NCI-H1092 treated with DMSO at 0.1 percent for 48 hours (cell line): ENCODE results near the gene TEN1.

Experiments
- DNase-seq: peaks from one replicate; lab custom pipeline; 2025; lab: John Stamatoyannopoulos, UW

The TEN1 gene

GRCh38 chr17:76005263-76006149 lies 26.5 kb downstream of the TEN1 start:
- DNase-seq, result peak; percentile 52

- DNase-seq, result no peak
Measured at GRCh38 chr17:76007131-76007849, 28.2 kb downstream of the TEN1 start.

- no peak for DNase-seq
Measured at GRCh38 chr17:76007850-76008165, 28.8 kb downstream of the TEN1 start.

- DNase-seq, result no peak
Measured at GRCh38 chr17:76008208-76008607, 29.2 kb downstream of the TEN1 start.

DNA sequence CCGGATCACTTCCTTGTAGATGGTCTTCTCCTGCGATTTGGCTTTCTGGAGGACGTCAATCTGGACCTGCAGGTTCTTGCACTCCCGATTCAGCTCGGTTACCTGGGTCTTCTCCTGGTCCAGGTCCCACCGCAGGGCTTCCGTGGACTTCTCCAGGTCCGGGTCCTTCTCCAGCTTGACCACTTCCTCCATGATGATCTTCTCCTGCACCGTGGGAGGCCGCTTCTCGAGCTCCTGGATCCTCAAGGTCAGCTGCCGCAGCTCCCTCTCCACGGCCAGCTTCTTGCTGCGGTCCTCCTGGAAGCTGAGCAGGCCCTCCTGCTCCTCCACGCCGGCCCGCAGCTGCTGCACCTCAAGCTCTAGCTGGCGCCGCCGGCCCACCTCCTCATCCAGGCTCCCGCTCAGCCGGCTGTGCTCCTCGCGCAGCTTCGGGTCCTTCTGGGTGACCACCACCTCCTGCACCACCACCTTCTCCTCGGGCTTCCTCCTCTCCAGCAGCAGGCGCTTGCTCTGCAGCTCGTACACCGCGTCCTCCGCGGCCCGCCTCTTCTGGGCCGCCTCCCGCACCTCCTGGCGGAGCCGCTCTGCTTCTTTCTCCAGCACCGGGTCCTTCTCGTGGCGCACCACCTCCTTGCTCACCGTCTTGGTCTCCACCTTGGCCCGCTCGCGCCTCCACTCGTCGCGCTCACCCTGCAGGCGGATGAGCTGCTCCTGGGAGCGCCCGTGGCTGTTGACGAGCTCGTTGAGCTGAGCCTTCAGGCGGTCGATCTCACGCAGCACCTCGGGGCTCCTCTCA lies 29.8 kb downstream of the TEN1 start:
- DNase-seq, result no peak

GRCh38 chr17:76009447-76009846 lies 30.4 kb downstream of the TEN1 start:
- no peak for DNase-seq

DNA sequence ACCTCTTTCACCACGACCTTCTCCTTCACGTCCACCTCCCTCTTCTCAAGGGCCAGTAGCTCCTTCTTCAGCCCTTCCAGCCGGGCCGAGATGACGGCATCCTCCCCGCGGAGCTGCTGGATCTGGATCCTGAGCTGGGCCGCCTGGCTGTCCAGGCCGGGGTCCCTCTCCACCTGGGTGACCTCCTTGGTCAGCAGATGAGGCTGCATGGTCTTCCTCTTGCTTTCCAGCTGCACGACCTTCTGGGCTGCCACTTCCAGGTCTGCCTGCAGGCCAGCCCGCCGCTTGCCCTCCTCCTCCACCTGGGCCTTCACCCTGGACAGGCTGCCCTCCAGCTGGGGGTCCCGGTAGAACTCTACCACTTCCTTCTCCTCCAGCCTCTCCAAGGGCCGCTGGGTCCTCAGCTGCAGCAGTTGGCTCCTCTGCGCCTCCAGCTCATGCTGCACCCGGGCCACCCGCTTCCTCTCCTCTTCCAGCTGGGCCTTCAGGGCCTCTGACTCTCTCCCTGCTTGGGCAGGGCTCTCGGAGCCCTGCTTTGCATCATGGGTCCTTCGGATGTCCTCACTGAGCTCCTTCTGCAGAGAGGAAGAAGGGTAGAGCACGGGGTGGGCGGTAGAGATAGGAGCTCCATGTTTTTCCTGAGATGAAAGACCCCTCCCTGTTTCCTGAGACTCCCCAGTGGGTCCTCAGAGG lies 31.1 kb downstream of the TEN1 start:
- no peak for DNase-seq

DNA sequence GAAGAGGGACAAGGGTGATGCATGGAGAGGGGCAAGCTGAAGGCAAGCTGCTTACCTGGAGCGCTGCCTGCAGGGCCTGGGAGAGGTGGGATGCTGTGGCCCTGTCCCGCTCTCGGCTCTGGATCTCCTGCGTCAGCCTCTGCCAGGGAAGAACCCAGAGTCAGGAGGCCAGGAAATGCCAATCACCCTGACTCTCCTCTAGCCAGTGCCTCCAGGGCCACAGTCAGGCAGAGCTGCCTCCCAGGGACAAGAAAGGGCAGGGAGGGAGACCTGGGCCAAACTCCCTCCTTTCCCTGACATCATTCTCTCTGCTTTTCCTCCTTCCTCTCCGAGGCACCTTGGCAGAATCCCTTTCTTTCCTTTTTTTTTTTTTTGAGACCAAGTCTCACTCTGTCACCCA lies 32.9 kb downstream of the TEN1 start:
- DNase-seq, result no peak

DNA sequence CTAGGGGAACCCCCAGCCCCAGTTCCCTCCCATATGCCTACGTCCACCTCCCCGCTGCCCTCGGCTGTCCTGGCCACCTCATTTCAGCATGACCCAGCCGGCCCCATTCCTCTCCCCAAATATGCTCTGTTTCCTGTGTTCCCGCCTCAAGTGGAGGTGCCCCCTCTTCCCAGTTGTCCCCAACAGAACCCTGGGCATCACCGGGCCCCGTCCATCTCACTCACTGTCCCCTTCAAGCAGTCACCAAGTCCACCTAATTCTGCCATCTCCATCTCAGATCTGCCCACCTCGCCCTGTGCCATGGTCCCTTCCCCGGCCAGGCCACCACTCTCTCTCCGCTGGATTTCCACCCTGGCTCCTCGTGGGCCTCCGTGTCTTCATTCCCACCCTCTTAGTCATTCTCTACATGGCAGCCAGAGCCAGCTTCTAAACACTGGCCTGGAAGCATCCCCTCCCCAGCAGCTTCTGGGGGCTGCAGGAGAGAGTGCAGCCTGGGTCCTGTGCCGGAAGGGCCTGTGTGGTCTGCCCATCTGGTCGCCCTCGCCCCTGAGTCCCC lies 34.4 kb downstream of the TEN1 start:
- no peak for DNase-seq

- DNase-seq, result peak; percentile 63
Measured at GRCh38 chr17:76014100-76014924, 35.3 kb downstream of the TEN1 start.

DNA sequence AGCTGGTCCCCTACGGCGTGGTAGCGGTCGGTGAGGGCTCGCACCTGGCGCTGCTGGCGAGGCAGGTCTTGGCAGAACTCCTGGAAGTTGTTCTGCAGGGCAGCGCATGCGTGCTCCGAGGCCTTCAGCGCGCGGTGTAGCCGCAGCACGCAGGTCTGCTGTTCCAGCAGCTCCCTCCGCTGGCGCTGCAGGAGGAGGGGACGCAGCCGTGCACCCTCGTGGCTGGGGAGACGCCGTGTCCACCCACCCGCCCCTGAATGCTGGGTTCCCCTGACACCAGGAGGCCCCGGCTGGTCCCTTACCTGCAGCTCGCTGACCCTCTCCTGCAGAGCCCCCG lies 35.9 kb downstream of the TEN1 start:
- peak; percentile 74 for DNase-seq

- DNase-seq, result no peak
Measured at GRCh38 chr17:76017481-76018339, 38.7 kb downstream of the TEN1 start.

GRCh38 chr17:76018340-76018680 lies 39.3 kb downstream of the TEN1 start:
- DNase-seq, result no peak

GRCh38 chr17:76018801-76019200 lies 39.8 kb downstream of the TEN1 start:
- DNase-seq, result no peak

DNA sequence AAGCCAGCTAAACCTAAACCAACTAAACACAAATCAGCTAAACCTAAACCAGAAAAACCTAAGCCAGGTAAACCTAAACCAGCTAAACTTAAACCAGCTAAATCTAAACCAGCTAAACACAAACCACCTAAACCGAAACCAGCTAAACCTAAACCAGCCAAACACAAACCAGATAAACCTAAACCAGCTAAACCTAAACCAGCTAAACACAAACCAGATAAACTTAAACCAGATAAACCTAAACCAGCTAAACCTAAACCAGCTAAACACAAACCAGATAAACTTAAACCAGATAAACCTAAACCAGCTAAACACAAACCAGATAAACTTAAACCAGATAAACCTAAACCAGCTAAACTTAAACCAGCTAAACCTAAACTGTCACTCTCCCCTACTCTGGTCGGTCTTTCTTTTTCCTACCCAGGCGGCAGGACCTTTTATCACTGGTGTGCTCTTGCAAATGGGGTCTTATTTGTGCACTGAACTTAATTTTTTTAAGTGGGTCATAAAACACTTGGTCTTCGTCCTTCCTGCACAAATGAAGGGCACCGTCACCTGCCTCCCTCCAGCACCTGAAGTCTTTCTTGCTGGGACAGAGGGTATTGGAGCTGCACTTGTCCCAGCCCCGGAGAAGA lies 40.9 kb downstream of the TEN1 start:
- DNase-seq, result no peak

- DNase-seq, result no peak
Measured at GRCh38 chr17:76022285-76022684, 43.2 kb downstream of the TEN1 start.

DNA sequence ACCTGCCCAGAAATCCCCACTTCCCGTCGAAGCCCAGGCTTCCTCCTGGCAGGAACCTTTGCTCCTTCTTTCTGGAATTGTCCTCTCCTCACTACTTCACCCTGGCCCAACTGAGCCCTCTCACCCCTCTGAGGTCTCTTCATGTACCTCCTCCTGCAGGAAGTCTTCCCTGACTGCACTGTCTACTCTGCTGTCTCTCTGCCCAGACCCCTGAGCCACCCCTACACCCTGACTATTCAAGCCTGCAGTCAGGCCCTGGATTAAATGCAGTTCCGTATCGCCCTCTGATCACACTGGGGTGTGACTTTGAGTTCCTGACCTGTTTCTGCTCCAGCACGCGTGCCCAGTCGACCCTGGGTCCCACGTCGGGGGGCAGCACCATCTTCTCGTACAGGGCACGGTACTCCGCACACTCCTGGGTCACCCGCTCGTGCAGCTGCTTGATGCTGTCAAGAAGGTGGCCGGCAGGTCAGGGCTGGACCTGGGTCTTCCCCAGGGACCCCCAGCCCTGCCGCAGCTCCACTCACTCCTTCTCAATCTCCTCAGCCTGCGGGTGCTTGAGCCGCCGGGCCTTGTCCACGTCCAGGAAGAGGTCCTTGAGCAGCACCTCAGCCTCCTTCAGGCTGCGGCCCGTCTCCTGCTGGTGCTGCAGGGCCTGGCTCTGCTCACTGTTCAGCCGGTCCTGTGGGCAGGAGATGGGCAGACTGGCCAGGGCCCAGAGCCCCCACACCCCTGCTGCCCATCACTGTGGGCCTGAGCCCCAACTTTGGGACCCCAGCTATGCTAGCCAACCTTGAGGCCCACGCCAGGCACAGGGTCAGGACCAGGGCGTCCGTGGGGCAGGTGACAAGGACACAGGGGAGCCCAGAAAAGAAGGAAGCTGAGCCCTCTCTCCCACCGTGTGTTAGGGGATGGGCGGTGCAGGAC lies 44.2 kb downstream of the TEN1 start:
- DNase-seq, result no peak

DNA sequence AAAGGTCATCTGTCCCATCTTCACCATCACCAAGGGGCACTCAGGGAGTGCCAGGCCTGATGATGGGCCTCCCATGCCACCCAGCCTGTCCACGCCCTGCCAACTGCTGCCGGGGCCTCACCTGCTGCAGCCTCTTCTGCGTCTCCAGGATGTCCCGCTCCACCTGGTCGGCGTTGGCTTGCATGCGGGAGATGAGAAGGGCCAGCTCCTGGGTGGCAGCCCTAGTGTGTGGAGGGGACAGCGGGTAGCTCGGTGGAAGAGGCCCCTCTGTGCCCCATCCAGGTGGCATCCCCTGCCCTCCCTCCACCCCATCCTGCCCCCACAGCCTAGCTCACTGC lies 44.8 kb downstream of the TEN1 start:
- DNase-seq, result no peak

DNA sequence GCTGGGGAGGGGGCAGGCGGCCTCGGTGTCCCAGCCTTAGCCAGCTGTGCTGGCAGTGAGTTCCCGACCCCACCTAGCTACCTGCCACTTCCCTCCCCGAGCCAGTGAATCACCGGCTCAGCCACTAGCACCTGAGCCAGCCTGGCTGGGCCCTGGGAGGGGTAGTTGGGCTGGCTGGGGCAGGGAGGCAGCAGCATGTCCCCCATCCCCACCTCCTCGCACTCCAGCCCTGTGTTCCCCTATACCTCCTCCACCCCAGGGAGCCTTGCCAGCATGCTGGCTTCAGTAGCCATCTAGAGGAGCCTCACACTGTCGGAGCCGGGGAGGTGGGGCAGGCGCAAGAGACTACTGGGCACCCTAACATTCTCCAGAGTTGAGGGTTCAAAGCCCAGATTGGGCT lies 45.3 kb downstream of the TEN1 start:
- DNase-seq, result no peak
